ENCODE results near the gene DUSP5. TPM values are rescaled to one million over a fixed set of nuclear protein-coding genes. Genes with fewer than 3 reads are reported as not detected.

Gene DUSP5
- total RNA-seq, 4 donors from 2014 or later = 0.75 to 2.8 (median 2.5) TPM; not detected in 1

GRCh38 chr10:110456523-110457091 lies 41.1 kb upstream of the DUSP5 start:
- TF ChIP-seq POLR2A (IDR thresholded peaks at IDR 0.05) (no peak), CTCF (IDR thresholded peaks at IDR 0.05 in 4 of 5, conservative IDR thresholded peaks at IDR 0.05 in 1 of 5) (no peak)
- ATAC-seq = no peak
- Histone ChIP-seq H3K4me1 (peaks cover 3 to 5% of the 10 kb centered on the region in 2 donors), H3K36me3 (no peaks in the 10 kb centered on the region), H3K4me3 (no peak overlapping the region), H3K27me3 (no peaks in the 10 kb centered on the region), H3K9me3 (no peaks in the 10 kb centered on the region), H3K27ac (no peak overlapping the region)
- in situ Hi-C loops (cut with MboI; ENCODE audit: low sequenced_read_pairs in 4 of 4) = no loop called here
- no peak for DNase-seq
- intact Hi-C loops (cut with DNase I; ENCODE audit: low total_unique reads) = loop anchor here (10.0 kb wide), 1 partner anchor 102 kb away; no protein-coding TSS in a partner anchor

- TF ChIP-seq CTCF (IDR thresholded peaks at IDR 0.05 in 4 of 5, conservative IDR thresholded peaks at IDR 0.05 in 1 of 5) (no peak), POLR2A (IDR thresholded peaks at IDR 0.05) (no peak)
- Histone ChIP-seq H3K4me3 (no peak overlapping the region), H3K4me1 (peaks cover 3 to 5% of the 10 kb centered on the region in 2 donors), H3K9me3 (no peaks in the 10 kb centered on the region), H3K36me3 (no peaks in the 10 kb centered on the region), H3K27ac (peak overlapping the region in 1 of 4 donors; percentile 27), H3K27me3 (no peaks in the 10 kb centered on the region)
- DNase-seq (no peak), ATAC-seq (no peak)
- intact Hi-C loops (cut with DNase I; ENCODE audit: low total_unique reads) (loop anchor here (10.0 kb wide), 1 partner anchor 103 kb away; no protein-coding TSS in a partner anchor), in situ Hi-C loops (cut with MboI; ENCODE audit: low sequenced_read_pairs in 4 of 4) (no loop called here)
Measured at GRCh38 chr10:110457851-110458250, 39.9 kb upstream of the DUSP5 start.

GRCh38 chr10:110458266-110458920 lies 39.3 kb upstream of the DUSP5 start:
- intact Hi-C loops (cut with DNase I; ENCODE audit: low total_unique reads) = loop anchor here (10.0 kb wide), 1 partner anchor 104 kb away; no protein-coding TSS in a partner anchor

GRCh38 chr10:110459600-110459999 lies 38.1 kb upstream of the DUSP5 start:
- in situ Hi-C loops (cut with MboI; ENCODE audit: low sequenced_read_pairs in 4 of 4) (no loop called here), intact Hi-C loops (cut with DNase I; ENCODE audit: low total_unique reads) (loop anchor here (10.0 kb wide), 1 partner anchor 105 kb away; no protein-coding TSS in a partner anchor)
- Histone ChIP-seq H3K4me3 (no peak overlapping the region), H3K4me1 (peaks cover 3 to 5% of the 10 kb centered on the region in 2 donors), H3K27me3 (no peaks in the 10 kb centered on the region), H3K27ac (no peak overlapping the region), H3K9me3 (no peaks in the 10 kb centered on the region), H3K36me3 (no peaks in the 10 kb centered on the region)
- DNase-seq (no peak), ATAC-seq (no peak)
- TF ChIP-seq POLR2A (IDR thresholded peaks at IDR 0.05) (no peak), CTCF (IDR thresholded peaks at IDR 0.05 in 4 of 5, conservative IDR thresholded peaks at IDR 0.05 in 1 of 5) (no peak)

More at GRCh38 chr10:110458266-110458920, 39.3 kb upstream of the DUSP5 start:
- Histone ChIP-seq H3K27ac (peak overlapping the region in 1 of 4 donors; percentile 27), H3K4me1 (peaks cover 3 to 5% of the 10 kb centered on the region in 2 donors), H3K27me3 (no peaks in the 10 kb centered on the region), H3K9me3 (no peaks in the 10 kb centered on the region), H3K36me3 (no peaks in the 10 kb centered on the region), H3K4me3 (no peak overlapping the region)
- no peak for DNase-seq
- peak in 1 of 2 donors; percentile 26 for ATAC-seq
- in situ Hi-C loops (cut with MboI; ENCODE audit: low sequenced_read_pairs in 4 of 4) = no loop called here
- no peak for TF ChIP-seq POLR2A (IDR thresholded peaks at IDR 0.05)
- no peak for TF ChIP-seq CTCF (IDR thresholded peaks at IDR 0.05 in 4 of 5, conservative IDR thresholded peaks at IDR 0.05 in 1 of 5)
